Measurements from ENCODE around the gene ACOT11.

Gene ACOT11

DNA sequence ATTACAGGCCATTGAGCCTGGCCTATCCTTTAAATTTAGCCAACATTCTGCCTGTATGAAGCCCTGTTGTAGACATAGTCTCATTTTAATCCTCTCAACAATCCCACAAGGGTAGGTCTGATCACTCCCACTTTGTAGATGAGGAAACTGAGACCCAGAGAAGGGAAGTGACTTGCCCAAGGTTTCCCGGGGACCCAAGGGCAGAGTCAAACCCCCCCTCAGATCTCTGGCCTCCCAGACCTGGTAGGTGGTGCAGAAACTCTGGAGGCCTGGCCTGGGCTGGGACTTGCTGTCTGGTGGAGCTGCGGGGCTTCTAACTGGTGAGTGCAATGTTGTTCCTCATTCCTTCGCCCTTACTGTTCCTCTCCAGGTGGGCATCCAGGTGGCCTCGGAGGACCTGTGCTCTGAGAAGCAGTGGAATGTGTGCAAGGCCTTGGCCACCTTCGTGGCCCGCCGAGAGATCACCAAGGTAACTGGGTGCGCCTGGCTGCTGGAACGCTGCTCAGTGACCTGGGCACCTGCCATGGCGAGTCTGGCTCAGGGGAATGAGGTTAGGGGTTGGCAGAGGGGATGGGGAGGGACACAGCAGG is 45.6 kb downstream of the ACOT11 start:
- DNase-seq, result no peak

DNA sequence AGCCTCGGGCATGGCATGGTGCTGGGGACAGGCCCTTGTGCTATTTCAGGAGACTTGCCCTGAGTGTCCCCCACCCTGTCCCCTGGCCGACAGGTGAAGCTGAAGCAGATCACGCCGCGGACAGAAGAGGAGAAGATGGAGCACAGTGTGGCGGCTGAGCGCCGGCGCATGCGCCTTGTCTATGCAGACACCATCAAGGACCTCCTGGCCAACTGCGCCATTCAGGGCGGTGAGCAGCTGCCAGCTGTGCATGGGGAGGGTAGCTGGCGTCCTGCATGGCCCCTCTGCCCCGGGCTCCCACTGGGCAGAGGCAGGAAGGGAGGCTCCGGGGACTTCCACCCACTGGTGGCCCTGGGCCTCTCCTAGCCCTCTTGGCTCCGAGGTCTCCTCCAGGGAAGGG is 46.4 kb downstream of the ACOT11 start:
- no peak for DNase-seq

DNA sequence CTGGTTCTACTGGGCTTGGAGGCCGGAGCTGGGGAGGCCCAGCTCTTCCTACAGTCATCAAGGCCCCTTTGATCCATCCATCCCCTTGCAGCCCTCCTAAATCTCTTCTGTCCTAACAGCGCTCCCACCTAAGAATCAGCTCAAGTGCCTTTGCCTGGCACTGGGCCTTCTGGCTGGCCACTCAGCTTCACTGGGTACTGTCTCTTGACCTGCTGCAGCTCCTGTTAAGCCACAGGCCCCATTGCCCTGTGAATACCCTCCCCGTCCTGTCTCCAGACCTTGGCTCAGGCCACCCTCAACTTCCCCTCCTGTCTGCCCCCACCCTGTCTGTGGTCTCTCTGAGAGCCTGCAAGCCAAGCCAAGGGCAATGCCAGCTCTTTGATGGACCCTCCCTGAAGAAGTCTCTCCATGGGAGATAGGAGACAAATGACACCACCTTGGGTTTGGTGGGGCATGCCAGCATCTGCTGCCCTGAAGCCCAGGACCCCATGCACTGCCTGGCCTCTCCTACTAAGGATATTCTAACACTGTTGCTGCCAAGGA is 48.0 kb downstream of the ACOT11 start:
- no peak for DNase-seq

DNA sequence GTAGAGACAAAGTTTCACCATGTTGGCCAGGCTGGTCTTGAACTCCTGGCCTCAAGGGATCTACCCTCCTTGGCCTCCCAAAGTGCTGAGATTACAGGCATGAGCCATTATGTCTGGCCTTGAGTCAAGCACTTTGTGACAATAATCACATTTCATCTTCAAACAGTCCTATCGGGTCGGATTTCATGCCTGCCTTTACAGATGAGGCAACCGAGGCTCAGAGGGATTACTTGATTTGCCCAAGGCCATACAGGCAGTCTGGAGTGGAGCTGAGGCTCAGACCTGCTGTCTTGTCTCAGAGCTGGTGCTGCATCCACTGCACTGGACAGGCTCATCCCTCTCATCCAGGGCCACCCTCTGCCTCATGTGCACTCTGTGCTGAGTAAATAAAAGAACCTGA is 48.7 kb downstream of the ACOT11 start:
- DNase-seq, result no peak

DNA sequence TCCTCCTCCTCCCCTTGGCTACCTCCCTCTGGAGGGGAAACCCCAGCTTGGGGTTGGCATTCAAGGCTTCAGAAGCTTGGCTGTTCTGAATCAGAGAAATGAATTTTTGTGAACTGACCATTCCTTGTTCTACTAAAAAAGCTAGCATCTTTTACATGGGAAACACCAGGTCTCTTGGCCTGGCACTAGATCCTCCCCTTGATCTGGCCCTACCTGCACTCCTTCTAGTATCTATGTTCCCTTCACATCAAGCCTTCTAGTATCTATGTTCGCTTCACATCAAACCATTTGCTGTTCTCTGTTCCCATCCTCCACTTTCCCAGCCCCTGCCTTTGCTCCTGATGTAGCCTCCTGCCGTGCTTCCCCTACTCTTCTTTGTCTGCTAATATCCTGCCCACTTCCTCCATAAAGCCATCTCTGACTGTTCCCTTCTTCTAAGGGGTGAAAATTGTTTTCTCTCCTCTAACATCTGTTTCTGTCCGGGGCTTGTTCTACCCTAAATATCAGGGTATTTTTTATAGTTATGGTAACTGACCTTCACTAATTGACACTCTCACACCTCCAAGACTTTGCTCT is 49.5 kb downstream of the ACOT11 start:
- no peak for DNase-seq

DNA sequence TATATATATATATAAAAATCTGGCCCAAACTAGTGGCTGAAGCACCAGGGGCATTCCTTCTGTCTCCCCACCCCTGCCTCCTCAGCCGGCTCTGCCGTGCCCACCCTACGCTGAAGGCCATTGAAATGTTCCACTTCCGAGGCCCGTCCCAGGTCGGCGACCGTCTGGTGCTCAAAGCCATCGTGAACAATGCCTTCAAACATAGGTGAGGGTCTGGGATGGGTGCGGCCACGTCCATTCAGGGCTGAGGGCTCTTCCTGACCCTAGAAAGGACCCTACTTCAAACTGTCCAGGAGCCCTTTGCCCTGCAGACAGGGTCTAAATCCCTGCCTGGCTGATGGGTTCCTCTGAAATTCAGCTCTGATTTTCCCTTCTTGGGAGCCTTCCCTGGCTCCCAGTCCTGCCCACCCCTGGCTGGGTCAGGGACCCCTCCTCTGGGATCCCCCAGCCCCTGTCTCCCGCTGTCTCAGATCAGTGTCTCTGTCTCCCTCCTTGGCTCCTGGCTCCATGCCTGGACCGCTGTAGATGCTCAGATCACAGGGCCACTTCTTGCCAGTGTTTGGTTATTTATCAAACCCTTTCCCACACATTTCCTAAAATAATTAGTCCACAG is 51.3 kb downstream of the ACOT11 start:
- DNase-seq, result no peak

DNA sequence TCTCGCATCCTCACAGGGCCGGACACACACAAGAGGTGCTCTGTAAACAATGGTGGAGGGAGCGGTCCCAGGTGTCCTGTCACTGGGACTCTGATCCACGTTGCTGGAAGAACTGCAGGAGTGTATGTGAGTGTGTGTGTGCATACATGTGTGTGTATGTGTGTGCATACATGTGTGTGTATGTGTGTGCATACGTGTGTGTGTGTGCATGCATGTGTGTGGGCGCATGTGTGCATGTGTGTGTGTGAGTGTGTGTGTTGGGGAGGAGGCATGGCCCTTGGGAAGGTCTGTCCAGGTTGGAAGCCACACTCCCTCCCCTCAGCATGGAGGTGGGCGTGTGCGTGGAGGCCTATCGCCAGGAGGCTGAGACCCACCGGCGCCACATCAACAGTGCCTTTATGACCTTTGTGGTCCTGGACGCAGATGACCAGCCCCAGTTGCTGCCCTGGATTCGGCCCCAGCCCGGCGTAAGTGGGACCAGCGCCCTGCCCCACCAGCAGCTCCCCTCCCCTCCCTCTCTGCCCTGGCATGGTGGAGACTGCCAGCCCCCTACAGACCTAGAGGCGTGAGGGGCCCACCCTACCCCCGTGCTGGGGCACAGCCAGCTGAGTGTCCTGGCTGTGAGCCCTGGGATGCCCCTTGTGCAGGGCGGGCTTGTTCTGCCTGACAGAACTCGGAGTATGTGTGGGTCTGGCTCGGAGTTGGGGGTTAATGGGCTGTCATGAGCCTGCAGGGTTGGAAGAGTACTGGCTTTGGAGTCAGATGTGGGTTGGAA is 53.1 kb downstream of the ACOT11 start:
- peak; percentile 45 for DNase-seq

DNA sequence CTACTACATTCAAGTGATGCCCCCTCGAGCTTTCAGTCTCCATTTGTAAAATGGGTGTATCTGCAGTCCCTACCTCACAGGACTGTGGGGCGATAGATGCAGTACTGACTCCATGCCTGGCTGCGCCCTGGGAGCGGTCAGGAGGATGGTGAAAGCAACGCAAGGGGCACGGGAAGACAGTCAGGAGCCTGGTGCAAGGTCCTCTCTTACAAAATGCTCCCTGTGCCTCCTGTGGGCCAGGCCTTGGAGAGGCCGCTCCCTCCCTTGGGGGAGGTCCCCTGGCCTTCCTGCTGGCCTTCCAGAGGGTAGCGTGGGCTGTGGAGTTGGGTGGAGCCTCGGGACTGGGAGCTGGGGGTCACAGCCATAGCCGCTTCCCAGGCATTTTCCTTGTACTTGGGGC is 53.7 kb downstream of the ACOT11 start:
- DNase-seq, result no peak

DNA sequence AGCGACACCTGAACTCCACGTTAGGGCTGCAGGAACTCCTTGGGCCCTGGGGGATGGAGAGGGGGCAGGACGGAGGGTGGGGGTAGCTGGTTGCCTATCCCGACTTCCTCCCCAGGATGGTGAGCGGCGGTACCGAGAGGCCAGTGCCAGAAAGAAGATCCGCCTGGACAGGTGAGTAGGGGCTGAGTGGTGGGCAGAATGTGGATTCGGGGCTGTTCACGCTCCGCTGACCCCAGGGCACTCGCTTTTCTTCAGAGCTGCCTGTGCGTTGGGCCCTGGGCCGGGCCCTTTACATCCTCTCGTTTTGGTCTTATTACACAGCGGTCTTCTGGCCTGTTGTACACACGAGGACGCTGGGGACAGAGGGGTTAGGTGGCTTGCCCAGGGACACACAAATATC is 54.5 kb downstream of the ACOT11 start:
- no peak for DNase-seq

DNA sequence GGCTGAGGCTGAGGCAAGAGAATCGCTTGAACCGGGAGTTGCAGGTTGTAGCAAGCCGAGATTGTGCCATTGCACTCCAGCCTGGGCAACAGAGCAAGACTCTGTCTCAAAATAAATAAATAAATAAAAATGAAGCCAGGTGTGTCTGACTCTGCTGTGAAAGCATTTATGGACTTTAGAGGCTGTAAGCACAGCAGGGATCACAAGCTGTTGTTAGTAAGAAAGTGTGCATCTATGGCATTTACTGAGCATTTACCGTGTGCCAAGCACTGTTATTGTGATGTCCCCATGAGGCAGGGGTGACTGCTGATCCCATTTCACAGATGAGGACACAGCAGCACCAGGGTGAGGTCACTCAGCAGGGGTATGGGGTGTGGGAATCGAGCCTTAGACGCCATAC is 55.2 kb downstream of the ACOT11 start:
- no peak for DNase-seq

DNA sequence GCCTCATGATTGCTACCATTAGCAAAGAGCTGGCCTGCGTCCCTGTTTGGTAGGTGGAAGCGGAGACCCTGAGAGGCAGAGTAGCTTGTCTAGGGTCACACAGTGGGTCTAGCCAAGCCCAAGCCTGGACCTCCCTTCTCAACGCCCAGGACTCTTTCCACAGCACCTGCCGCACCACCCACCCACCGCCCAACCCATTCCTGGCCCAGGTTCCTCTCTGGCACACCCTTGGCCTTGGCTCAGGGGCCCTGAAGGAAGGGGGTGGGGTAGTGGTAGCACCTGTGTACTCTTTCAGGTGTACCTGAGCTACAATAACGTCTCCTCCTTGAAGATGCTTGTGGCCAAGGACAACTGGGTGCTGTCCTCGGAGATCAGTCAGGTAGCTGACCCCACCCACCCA is 56.0 kb downstream of the ACOT11 start:
- no peak for DNase-seq

DNA sequence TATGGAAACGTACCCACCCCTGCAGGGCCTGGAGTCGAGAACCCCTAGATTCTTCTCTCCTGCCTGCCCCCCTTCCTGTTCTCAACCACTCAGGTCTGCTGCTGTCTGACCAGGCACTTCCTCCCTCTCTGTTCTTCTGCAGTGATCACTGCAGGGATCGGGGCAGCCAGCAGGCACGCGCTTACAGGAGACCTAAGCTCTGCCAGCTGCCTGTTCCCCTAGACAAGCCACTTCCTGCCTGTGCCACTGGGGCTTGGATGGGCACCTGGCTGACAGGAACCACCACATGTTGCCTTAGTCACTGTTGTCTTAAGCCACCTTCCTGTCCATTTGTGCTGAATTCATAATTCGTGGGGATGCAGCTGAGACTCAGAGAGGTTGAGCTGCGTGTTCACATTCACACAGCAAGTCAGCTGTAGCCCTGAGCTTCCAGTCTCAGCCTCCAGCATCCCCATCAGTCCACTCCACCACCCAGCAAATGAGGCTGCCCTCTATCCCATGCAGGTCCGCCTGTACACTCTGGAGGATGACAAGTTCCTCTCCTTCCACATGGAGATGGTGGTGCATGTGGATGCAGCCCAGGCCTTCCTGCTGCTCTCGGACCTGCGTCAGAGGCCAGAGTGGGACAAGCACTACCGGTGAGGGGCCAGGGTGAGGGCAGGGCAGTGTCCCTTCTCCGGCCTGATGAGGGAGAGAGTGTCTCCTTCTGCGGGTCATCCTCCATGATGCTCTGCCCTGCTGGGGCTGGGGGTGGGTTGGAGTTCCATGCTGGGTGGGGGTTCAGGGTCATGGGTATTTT is 56.7 kb downstream of the ACOT11 start:
- no peak for DNase-seq

DNA sequence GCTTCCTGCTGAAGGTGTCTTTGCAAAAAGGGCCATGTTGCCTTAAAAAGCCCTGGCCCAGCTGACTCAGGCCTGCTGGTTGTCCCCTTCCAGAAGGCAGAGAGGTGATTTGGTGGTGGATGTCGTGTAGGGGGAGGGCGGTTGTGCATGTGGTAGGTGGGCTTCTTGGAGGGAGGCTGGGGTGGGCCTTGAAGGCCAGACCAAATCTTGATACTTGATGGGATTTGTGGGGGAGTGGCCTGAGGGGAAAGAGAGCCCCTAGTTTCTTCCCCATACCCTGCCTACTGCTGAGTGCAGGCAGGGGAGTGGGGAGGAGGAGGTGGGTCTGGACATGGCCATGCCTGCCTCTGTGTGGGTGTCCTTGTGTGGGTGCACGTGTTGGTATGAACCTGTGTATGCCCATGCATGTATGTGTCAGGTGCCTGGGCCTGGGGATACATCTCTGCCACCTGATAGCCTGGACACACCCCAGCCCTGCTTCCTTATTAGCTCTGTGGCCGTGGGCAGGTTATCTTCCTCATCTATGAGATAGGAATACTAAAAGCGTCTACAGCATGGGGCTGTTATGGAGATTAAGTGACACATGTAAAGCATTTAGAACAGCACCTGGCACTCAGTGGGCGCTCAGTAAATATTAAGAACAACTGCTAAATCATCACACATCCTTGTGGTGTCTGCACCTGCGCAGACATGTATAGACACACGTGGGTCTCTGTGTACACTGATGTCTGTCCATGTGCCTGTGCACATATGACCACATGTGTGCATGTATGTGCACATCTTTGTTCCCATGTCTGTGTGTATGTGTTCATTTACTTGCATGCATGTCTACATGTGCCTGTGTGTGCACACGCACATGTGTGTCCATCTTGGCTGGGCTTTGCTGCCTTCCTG is 58.3 kb downstream of the ACOT11 start:
- no peak for DNase-seq

DNA sequence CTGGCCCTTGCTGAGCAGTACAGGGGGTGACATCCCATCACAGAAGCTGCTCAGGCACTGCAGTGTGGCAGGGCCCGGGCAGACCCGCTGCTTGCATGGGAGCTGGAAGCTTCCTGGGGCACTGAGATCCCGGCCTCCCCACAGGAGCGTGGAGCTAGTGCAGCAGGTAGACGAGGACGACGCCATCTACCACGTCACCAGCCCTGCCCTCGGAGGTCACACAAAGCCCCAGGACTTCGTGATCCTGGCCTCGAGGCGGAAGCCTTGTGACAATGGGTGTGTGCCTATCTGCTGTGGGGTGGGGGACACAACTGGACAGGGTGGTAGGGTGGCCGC is 58.9 kb downstream of the ACOT11 start:
- DNase-seq, result no peak

DNA sequence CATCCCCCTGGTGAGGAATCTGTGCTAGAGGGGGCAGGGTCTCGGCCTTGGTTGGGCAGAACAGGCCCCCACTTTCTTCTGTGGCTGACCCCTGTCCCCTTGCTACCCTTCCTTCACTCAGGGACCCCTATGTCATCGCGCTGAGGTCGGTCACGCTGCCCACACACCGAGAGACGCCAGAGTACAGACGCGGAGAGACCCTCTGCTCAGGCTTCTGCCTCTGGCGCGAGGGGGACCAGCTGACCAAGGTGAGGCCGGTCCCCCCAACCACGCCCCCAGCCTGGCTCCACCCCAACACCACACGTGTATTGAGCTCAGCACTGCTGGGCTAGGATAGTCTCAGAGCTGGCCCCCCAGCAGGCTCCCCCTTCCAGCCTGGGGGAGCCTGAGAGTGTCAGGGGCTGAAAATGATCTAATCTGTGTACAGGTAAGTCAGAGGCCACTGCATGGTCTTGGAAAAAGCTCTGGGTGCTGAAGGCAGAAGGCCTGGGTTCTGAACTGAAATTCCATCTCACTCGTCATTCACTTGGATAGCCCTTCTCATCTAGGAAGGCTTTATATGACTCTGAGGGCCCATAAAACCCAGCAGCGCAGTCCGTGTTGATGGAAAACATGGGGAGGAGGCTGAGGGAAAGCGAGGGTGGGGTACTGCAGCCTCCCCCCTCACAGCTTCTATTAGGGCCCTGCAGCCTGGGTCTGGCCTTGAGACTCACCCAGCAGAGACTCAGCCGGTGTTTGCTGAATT is 60.0 kb downstream of the ACOT11 start:
- no peak for DNase-seq

DNA sequence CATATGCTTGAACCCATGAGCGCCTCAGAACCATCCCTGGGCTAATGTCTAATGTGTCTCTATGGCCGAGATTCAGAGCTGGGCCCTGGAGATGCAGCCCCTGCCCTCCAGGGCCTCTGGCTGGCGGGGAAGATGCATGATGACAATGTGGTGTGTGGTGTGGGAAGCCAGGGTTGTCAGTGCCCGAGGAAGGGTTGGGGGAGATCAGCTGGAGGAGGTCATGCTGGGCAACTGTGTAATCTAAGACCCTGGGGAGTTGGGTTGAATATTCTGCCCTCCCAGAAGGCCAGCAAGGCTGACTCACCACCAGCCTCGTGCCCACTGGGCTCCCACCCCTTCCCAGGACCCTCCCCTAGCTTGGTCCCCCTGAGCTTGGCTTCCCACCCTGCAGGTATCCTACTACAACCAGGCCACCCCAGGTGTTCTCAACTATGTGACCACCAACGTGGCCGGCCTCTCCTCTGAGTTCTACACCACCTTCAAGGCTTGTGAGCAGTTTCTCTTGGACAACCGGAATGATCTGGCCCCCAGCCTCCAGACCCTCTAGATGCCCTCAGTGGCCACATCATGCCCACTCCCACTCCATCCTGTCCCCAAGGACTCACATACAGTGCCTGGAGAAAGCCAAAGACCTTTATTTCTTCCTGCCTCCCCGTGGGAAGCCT is 60.7 kb downstream of the ACOT11 start:
- no peak for DNase-seq

DNA sequence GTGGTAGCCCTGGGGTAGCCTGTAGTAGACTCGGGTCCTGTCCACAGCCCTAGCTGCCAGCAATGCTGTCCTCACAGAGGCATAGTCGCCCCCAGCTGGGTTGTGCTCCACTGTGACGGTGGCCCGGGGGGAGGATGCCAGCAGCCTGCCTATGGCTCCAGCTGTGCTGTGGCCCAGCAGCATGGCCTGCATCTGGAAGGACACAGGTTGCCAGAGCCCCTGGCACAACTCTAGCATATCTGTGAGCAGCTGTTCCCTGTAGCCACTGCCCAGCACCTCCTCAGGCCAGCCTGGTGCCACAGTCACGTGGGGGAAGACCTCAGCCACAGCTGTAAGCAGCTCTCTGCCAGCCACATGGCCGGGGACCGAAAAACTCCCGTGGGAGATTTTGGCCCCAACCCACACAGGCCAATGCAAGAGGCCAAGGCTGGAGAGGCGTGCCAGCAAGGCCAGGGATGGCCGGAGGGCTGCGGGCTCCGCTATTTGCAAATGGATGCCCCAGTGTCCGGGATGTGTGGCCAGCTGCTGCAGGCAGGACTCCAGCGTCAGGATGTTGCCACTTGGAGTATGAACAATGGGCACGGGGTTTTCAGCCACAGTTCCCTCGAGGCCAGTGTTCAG is 61.4 kb downstream of the ACOT11 start:
- DNase-seq, result no peak

DNA sequence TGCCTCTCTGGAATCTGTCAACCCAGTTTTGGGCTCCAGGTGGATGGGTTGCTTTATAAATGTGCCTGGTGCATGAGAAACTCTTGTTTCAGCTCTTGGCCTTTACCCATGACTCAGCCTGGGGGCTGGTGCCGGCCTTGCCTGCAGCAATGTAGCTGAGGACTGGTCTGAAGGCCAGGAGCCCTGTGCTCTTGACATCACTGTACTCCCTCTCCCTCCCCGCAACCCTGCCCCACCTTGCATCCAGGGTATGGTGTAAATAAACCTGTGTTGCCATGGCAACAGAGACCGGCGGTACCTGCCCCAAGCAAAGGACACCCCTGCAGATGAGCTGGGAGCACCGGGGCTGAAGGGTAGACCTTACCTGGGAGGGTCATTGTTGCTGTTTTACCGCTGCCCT is 62.0 kb downstream of the ACOT11 start:
- no peak for DNase-seq

DNA sequence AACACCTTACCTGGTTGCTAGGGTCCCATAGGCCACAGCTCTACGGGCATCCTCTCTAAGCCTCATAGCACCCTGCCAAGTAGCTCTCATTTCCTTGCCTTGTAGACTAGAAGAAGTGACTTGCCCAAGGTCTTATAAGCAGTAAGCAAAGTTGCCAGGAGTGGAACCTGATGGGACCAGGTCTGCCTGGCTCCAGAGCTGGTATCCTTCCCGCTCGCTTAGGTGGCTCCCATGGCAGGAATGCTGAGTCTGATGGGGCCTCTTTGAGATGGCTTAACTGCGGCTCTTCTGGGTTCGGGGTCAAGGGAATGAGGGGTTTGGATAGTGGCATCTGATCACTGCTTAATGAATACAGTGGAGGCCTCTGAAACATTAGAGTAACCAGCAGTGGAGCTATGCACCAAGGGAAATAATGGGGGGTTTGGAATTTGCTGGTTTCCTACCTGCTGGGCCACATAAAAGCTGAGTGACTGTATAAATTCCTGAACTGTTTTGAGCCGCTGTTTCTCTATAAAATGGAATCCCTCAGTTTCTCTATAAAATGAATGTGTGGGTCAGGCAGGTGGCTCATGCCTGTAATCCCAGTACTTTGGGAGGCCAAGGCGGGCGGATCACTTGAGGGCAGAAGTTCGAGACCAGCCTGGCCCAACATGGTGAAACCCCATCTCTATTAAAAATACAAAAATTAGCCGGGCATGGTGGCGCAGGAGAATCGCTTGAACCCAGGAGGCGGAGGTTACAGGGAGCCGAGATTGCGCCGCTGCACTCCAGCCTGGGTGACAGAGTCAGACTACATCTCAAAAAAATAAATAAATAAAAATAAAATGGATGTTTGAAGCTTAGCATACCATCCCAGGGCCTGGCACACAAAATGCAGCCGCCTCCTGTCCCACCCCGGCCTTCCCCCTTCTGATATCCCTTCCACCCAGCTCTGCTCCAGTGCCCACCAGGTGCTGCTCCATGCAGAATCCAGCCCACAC is 62.9 kb downstream of the ACOT11 start:
- DNase-seq, result no peak
